LNCAP (cell line): ENCODE data around the gene CAMTA1.

ENCODE experiments used
- TF ChIP-seq, protein P1 (sequence below): fragments of 450-650 bp; IDR thresholded peaks from 2 replicates; pipeline ENCODE4 v1.5.1; 2017; ENCODE audit warnings: mild to moderate bottlenecking

Gene CAMTA1

DNA sequence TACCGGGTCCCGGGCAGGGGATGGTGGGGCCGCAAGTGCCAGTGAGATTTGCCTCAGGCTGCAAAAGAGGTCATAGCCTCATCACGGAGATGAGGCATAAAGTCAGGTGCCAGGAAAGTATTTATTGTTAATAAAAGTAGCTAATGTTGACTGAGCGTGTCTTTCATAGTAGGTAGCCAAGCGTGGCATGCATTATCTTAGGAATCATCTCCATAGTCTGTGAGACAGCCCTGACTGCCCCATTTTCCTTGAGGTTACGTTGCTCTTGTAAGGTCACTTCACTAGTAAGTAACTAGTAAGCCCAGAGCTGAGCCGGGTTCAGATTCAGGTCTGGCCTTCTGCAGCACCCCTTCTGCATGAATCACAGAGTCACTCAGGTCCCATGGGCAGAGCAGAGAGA, 174.2 kb downstream of the CAMTA1 start:
- TF ChIP-seq, protein P1, sequence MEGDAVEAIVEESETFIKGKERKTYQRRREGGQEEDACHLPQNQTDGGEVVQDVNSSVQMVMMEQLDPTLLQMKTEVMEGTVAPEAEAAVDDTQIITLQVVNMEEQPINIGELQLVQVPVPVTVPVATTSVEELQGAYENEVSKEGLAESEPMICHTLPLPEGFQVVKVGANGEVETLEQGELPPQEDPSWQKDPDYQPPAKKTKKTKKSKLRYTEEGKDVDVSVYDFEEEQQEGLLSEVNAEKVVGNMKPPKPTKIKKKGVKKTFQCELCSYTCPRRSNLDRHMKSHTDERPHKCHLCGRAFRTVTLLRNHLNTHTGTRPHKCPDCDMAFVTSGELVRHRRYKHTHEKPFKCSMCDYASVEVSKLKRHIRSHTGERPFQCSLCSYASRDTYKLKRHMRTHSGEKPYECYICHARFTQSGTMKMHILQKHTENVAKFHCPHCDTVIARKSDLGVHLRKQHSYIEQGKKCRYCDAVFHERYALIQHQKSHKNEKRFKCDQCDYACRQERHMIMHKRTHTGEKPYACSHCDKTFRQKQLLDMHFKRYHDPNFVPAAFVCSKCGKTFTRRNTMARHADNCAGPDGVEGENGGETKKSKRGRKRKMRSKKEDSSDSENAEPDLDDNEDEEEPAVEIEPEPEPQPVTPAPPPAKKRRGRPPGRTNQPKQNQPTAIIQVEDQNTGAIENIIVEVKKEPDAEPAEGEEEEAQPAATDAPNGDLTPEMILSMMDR, result no peak

DNA sequence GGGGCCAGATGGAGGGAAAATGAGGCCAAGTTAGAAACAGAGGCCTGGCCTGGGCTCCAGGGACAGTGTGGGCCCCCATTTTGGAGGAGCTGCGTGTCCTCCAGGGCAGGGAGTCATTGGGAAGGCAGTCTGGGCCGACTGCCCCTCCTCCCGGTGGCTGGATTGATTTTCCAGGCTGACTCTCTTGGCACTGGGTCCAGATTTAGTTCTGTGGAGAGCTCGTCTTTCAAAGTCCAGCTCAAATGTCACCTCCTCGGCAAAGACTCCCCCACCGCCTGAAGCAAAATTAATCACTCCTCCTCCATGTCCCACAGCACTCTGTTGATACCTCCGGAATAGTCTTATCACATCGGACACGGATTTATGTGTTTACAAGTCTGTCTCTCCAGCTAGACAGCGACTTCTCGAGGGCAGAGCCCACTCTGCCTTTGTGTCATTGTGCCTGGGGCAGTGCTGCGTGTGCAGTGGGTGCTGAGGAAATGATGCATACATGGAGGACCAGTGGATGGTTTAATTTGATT, 175.1 kb downstream of the CAMTA1 start:
- TF ChIP-seq, protein P1, result no peak

DNA sequence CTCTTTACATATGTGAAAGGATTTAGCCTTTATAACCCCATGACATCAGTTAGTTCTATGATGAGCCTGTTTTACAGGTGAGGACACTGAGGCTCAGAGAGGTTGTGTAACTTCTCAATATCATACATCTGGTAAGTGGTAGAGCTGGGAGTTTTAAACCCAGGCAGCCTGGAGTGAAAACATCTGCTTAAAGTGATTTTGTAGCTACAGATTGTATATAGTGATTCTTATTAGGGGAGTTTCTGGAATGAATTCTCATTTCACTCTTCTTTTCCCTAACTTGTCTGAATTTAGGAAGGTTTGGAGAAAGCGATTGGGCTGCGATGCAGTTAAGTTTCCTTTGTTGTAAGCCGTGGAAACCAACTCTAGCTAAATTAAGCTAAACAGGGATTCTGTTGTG, 175.6 kb downstream of the CAMTA1 start:
- TF ChIP-seq, protein P1, result no peak

DNA sequence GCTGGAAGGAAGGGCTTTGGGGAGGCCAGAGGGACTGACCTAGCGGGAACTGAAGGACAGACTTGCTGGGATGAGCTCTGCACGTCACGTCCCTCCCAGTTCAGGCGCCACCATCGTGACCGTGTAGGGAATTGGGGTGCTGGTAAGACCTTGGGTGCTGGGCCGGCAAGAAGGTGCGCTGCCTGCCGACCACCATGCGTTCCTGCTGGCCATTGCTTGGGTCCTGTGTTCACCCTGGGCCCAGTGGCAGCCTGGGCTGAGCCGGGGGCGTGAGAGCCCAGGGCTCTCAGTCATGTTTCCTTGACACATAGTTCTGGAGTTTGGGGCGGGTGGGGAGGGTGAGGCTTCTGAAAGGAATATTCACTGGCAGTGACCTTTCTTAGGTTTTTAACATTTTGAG, 176.0 kb downstream of the CAMTA1 start:
- TF ChIP-seq, protein P1, result no peak

DNA sequence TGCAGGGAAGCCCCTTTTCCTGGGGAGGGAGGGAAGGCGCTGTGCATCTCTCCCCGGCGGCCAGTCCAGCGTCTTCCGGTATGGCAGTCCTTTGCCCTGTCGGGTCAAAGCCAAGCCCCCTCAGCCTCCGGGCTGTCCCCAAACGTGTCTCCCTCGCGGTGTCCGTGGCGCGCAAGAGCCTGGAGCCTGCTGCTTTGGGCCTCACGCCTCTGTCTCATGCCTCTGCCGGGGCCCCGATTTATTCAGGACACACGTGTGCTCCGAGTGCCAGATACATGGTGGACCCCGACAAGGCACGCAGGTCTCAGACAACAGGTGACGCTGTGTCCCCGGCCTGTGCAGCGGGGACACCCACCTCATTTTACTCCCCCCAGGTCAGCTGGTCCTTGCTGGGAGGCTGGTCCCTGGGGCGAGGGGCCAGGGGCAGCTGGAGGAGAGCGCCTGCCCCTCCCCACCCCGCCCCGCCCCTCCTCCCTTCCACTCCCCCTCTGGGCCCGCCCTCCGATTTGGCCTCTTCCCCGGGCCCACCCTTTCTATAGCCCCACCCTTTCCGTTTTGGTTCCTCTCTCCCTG, 176.7 kb downstream of the CAMTA1 start:
- TF ChIP-seq, protein P1, result no peak

DNA sequence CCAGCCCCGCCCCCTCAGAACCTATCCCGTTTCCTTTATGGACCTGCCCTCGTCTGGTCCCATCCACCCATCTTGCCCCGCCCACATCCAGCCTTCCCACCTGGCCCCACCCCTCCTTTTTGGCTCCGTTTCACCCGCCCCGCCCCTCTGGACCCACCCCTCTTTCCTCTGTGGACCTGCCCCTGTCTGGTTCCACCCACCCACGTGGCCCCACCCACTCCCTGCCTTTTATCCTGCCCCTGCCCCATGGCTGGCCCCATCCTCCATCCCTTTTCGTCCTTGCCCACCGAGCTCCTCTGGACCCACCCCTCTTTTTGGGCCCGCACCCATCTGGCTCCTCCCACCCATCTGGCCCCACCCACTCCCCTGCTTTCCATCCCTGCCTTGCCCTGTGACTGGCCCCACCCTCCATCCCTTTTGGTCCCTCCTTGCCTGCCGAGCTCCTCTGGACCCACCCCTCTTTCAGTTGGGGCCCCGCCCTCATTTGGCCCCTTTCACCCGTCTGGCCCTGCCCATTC, 177.3 kb downstream of the CAMTA1 start:
- TF ChIP-seq, protein P1, result no peak

DNA sequence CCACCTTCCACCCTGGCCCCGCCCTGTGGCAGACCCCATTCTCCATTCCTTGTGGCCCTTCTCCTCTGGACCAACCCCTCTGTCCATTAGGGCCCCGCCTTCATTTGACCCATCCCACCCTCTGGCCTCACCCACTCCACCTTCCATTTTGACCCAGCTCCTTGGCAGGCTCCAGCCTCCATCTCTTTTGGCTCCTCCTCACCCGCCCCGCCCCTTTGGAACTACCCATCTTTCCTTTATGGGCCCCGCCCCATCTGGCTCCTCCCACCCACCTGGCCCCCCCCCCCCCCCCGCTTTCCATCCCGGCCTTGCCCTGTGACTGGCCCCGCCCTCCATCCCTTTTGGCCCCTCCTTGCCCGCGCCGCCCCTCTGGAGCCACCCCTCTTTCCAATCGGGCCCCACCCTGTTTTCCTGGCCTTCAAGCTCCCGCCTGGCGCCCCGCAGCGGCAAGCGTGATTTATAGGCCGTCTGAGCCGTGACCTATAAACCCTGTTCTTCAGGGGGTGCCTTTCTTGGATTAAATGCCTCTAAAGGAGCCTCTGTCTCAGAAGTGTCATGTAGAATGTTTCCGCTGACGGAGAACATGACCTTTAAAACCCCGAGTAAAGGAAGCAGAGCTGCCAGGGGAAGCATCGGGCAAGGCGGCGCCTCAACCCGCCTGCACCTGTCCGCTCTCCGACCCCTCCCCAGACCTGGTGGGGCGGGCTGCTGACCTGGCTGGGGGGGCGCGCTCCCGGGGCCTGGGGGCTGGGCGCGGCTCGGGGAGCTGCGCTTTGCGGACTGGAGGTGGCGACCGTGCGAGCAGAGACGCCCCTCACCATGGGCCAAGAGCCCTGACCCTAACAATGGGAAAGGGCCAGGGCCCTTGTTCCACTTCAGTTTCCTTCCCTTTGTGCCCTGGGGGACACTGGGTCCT, 178.0 kb downstream of the CAMTA1 start:
- TF ChIP-seq, protein P1, result no peak
